ENCODE results near the gene HBZ.

HBZ gene

DNA sequence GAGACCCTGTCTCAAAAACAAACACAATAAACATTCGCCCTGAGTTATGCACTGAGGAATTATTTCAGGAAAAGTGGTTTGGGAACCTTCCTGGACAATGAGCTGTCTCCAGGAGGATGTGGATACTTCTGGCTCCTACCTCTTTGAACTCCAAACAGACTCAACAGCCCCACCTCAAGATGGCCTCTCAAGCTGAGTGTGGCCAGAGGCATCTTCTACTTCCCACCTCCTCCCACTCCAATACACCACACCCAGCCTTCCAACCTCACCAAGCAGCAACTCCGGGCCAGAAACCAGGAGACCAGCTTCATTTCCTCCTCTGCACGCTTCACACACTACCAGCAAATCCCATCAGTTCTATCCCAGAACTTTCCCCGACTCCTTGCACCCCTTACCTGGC is 39.4 kb downstream of the HBZ start:
- H3K4me2 ChIP-seq (ENCODE audit: low read depth, low read length): no peak overlapping the region
- H3F3A ChIP-seq (ENCODE audit: insufficient read depth, low read length): no peaks in the 10 kb centered on the region
- no peaks in the 10 kb centered on the region for H4K20me1 ChIP-seq (ENCODE audit: insufficient read depth, low read length)
- TF ChIP-seq EZH2 (optimal IDR thresholded peaks at IDR 0.05; ENCODE audit: low read depth, low read length) (no peak), EZH2phosphoT487 (IDR thresholded peaks at IDR 0.05; ENCODE audit: low read length) (no peak)
- TF ChIP-seq, protein P1, sequence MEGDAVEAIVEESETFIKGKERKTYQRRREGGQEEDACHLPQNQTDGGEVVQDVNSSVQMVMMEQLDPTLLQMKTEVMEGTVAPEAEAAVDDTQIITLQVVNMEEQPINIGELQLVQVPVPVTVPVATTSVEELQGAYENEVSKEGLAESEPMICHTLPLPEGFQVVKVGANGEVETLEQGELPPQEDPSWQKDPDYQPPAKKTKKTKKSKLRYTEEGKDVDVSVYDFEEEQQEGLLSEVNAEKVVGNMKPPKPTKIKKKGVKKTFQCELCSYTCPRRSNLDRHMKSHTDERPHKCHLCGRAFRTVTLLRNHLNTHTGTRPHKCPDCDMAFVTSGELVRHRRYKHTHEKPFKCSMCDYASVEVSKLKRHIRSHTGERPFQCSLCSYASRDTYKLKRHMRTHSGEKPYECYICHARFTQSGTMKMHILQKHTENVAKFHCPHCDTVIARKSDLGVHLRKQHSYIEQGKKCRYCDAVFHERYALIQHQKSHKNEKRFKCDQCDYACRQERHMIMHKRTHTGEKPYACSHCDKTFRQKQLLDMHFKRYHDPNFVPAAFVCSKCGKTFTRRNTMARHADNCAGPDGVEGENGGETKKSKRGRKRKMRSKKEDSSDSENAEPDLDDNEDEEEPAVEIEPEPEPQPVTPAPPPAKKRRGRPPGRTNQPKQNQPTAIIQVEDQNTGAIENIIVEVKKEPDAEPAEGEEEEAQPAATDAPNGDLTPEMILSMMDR (IDR thresholded peaks at IDR 0.05; ENCODE audit: low read length): no peak
- H3K4me3 ChIP-seq (ENCODE audit: low read length): no peak overlapping the region
- no peaks in the 10 kb centered on the region for H3K4me1 ChIP-seq (ENCODE audit: low read length)
- H3K9ac ChIP-seq (ENCODE audit: low read length): no peak overlapping the region
- H3K9me2 ChIP-seq (replicated peaks; ENCODE audit: insufficient read depth, low read length): no peaks in the 10 kb centered on the region
- no peaks in the 10 kb centered on the region for H3K9me3 ChIP-seq (replicated peaks; ENCODE audit: insufficient read depth, low read length)
- no peaks in the 10 kb centered on the region for H3K79me2 ChIP-seq (ENCODE audit: low read length)
- H3K36me3 ChIP-seq (replicated peaks; ENCODE audit: insufficient read depth, low read length): no peaks in the 10 kb centered on the region
- no peak for DNase-seq
- H2AFZ ChIP-seq (ENCODE audit: low read length): no peak overlapping the region
- H3K27ac ChIP-seq (ENCODE audit: low read length): no peak overlapping the region
- no peaks in the 10 kb centered on the region for H3K27me3 ChIP-seq (replicated peaks; ENCODE audit: insufficient read depth, low read length)

DNA sequence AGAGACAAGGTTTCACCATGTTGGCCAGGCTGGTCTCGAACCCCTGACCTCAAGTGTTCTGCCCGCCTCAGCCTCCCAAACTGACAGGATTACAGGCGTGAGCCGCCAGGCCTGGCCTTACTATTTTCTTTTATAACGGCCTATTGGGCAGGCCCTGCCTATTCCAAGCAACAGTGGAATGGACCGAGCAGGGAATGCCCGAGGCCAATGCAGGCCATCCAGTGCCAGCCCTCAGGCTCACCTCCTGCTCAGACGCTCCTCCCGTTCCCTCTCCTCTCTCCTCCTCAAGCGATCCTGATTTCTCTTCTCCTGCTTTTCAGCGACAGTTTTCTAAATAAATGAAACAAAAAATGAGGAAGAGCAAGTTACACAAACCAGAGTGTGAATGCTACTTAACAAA is 40.2 kb downstream of the HBZ start:
- H3K9me3 ChIP-seq (replicated peaks; ENCODE audit: insufficient read depth, low read length): no peaks in the 10 kb centered on the region
- no peaks in the 10 kb centered on the region for H3K9me2 ChIP-seq (replicated peaks; ENCODE audit: insufficient read depth, low read length)
- H3K27ac ChIP-seq (ENCODE audit: low read length): no peak overlapping the region
- H4K20me1 ChIP-seq (ENCODE audit: insufficient read depth, low read length): no peaks in the 10 kb centered on the region
- no peak overlapping the region for H3K9ac ChIP-seq (ENCODE audit: low read length)
- no peak for TF ChIP-seq EZH2 (optimal IDR thresholded peaks at IDR 0.05; ENCODE audit: low read depth, low read length)
- TF ChIP-seq EZH2phosphoT487 (IDR thresholded peaks at IDR 0.05; ENCODE audit: low read length): no peak
- TF ChIP-seq, protein P1 (IDR thresholded peaks at IDR 0.05; ENCODE audit: low read length): no peak
- DNase-seq: no peak
- no peaks in the 10 kb centered on the region for H3K36me3 ChIP-seq (replicated peaks; ENCODE audit: insufficient read depth, low read length)
- H3K27me3 ChIP-seq (replicated peaks; ENCODE audit: insufficient read depth, low read length): no peaks in the 10 kb centered on the region
- no peaks in the 10 kb centered on the region for H3K4me1 ChIP-seq (ENCODE audit: low read length)
- H3K4me3 ChIP-seq (ENCODE audit: low read length): no peak overlapping the region
- H3F3A ChIP-seq (ENCODE audit: insufficient read depth, low read length): no peaks in the 10 kb centered on the region
- H3K79me2 ChIP-seq (ENCODE audit: low read length): no peaks in the 10 kb centered on the region
- H3K4me2 ChIP-seq (ENCODE audit: low read depth, low read length): no peak overlapping the region
- no peak overlapping the region for H2AFZ ChIP-seq (ENCODE audit: low read length)

DNA sequence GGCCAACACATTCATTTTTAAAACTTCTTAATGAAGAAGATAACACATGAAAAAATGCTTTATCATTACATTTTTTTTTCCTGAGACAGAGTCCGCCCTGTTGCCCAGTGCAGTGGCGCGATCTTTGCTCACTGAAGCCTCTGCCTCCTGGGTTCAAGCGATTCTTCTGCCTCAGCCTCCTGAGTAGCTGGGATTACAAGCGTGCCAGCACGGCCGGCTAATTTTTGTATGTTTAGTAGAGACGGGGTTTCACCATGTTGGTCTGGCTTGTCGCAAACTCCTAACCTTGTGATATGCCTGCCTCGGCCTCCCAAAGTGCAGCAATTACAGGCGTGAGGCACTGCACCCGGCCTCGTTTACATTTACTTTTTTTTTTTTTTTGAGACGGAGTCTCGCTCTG is 41.0 kb downstream of the HBZ start:
- Histone ChIP-seq H2AFZ (ENCODE audit: low read length) (no peak overlapping the region), H3K27ac (ENCODE audit: low read length) (no peak overlapping the region), H4K20me1 (ENCODE audit: insufficient read depth, low read length) (no peaks in the 10 kb centered on the region), H3F3A (ENCODE audit: insufficient read depth, low read length) (no peaks in the 10 kb centered on the region), H3K9me3 (replicated peaks; ENCODE audit: insufficient read depth, low read length) (no peaks in the 10 kb centered on the region), H3K4me1 (ENCODE audit: low read length) (no peaks in the 10 kb centered on the region), H3K36me3 (replicated peaks; ENCODE audit: insufficient read depth, low read length) (no peaks in the 10 kb centered on the region), H3K9ac (ENCODE audit: low read length) (no peak overlapping the region), H3K9me2 (replicated peaks; ENCODE audit: insufficient read depth, low read length) (no peaks in the 10 kb centered on the region), H3K4me3 (ENCODE audit: low read length) (no peak overlapping the region), H3K27me3 (replicated peaks; ENCODE audit: insufficient read depth, low read length) (no peaks in the 10 kb centered on the region), H3K4me2 (ENCODE audit: low read depth, low read length) (no peak overlapping the region), H3K79me2 (ENCODE audit: low read length) (peaks cover 3% of the 10 kb centered on the region; the same call in 1 of the 2 replicates)
- TF ChIP-seq EZH2 (optimal IDR thresholded peaks at IDR 0.05; ENCODE audit: low read depth, low read length) (no peak), EZH2phosphoT487 (IDR thresholded peaks at IDR 0.05; ENCODE audit: low read length) (no peak)
- TF ChIP-seq, protein P1 (IDR thresholded peaks at IDR 0.05; ENCODE audit: low read length): no peak
- DNase-seq: no peak
